Measurements from ENCODE around the gene S100Z.
"Not testable (repeated sequence)": the region's sequence is repeated elsewhere in the genome, so short reads cannot be mapped to it uniquely, and the experiment has no call there.

S100Z gene

DNA sequence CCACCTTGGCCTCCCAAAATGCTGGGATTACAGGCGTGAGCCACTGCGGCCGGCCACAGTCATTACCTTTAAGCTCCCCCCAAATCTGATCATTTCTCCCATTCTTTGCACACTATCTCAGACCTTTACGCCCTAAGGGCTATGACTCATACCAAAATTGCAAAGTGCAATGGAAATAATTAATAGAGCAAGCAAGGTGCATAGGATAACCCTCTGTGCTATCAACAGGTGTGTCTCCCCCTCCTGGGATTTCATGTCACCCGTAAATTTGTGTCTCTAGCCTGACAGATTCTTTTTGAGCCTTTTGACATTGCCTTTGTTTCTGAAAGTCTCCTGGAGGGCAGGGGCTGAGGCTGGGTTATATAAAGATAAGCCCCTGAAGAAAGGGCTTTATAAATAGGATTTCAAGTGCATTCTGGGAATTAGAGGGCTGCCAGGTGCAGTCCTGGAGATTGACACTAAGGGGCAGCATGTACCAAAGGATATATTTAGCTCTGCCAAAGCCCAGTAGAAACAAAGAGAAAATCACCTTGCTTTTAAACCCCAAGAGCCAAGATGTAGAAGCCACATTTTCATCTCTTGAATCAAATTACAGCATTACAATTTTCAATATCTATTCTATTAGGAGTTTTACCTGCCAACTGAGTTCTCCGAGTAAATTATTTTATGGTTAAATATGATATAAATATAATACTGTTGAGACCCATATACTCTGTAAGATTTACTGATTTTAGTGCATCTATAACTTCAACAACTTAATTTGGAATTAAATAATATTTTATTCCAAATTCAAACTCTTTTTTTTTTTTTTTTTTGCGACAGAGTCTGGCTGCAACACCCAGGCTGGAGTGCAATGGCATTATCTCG lies 18.2 kb downstream of the S100Z start:
- DNase-seq (ENCODE audit: low read depth in 1 of 2, low spot score in 1 of 2), result peak; percentile 24 to 35

DNA sequence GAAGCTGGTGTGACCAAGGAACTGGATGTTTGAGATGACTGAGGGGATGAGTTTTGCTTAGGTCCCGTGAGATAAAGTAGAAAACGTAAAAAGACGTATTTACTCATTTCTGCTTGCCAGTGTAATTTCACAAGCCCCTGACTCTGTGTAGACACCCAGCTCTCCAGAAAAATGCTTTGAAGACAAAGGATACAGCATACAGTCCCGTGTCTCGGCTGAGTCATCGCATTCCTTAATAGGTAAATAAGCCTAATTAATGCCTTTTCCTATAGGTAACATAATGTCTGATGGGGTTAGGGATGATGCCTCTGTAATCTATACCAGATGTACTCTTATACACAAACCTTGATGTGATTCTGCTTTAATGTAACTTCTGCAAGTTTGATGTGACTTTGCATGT lies 20.2 kb downstream of the S100Z start:
- DNase-seq (ENCODE audit: low read depth in 1 of 2, low spot score in 1 of 2), result no peak

DNA sequence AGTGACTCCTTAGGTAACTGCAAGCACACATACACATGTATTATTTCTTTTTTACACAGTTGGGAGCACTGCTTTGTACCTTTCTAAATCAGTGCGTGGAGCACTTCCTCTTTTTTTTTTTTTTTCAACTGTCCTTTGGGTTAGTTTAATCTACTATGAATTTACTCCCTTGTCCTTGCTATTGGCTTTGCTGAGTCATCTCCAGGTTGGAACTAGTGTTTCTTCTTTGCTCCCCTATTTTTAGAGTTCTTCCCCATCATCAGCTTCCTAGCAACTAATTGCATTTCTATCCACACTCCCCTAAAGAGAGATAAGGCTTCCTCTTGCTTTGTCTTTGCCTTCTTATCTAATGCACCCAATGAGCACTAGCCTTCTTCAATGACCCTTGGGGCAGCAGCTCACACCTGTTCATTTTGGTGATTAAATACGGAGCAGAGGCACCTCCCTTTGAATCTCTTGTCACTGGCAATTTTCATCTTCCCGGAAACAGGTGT lies 24.3 kb downstream of the S100Z start:
- DNase-seq (ENCODE audit: low read depth in 1 of 2, low spot score in 1 of 2), result no peak

DNA sequence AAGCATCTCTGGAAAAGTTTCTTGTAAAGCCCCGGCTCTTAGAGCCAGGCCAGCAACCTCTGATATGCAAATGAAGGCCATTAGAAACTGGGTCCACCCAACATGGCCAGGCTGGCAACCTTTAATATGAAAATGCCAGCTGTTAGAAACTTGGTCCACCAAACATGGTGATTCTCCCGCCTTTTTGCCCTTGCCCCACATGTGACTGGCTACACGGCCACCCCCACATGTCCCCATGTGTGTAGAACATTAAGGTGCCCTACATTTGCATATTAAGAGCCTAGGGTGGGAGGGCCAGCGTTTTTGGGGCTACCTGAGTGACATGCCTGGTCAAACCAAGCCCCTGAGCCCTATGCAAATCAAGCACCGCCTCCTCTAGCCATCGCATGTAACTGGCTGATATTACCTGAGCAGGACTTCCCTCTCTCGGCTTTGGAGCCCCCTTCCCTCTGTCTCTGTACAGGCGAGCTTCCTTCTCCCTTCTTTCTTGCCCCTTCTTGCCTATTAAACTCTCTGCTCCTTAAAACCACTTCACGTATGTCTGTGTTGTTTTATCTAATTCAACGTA lies 39.0 kb downstream of the S100Z start:
- no peak for DNase-seq (ENCODE audit: low read depth in 1 of 2, low spot score in 1 of 2)

DNA sequence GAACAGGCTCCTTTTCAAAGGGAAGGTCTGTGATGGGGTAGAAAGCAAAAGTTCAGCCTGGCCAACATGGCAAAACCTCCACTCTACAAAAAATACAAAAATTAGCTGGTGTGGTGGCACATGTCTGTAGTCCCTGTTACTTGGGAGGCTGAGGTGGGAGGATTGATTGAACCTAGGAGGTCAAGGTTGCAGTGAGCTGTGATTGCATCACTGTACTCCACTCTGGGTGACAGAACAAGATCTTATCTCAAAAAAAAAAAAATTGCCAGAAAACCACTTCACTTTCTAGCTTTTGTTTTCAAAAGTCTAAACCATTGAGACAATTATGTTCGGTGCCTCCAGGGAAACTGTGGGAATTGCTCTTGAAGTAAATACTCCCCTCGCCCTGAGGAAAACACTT lies 43.5 kb downstream of the S100Z start:
- no peak for DNase-seq (ENCODE audit: low read depth in 1 of 2, low spot score in 1 of 2)

DNA sequence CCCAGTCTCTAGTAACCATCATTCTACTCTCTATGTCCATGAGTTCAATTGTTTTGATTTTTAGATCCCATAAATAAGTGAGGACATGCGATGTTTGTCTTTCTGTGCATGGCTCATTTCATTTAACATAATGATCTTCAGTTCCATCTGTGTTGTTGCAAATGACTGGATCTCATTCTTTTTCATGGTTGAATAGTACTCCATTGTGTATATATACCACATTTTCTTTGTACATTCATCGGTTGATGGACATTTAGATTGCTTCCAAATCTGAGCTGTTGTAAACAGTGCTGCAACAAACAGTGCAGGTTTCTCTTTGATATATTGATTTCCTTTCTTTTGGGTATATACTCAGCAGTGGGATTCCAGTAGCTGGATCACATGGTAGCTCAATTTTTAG lies 46.4 kb downstream of the S100Z start:
- no peak for DNase-seq (ENCODE audit: low read depth in 1 of 2, low spot score in 1 of 2)

DNA sequence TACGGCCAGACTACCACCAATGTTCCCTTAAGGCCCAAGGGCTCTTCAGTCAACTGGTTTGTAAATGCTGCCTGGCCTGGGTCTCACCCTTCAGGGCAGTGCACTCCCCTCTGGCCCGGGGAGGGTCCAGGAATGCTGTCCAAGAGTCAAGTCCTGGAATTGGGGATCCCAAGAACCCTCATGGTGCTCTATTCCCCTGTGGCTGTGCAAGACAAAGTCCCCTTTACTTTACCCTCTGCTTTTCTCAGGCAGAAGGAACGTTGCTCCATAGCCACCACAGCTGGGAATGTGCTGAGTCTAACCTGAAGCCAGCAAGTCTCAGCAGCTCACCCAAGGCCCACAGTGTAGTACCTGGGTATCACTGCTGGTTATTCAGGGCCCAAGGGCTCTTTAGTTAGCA lies 51.7 kb downstream of the S100Z start:
- DNase-seq (ENCODE audit: low read depth in 1 of 2, low spot score in 1 of 2), result no peak

DNA sequence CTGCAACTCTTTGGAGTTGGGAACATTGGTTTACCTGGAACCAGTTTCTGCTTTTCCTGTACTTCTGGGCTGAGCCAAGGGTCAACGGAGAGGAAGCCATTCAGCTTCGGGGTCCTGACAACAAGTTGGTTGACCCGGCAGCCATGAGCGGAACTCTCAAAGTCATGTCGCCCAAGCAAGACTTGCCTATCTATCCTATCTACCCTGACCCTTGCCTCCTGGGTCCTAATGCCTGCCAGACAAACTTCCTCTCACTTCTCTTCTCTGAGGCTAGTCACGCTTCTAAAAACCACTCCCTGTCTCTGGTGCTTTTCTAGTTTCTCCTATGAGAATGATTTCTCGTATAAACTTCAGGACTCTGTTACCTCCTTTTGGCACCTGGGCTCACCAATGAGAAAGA lies 58.4 kb downstream of the S100Z start:
- DNase-seq (ENCODE audit: low read depth in 1 of 2, low spot score in 1 of 2), result no peak

DNA sequence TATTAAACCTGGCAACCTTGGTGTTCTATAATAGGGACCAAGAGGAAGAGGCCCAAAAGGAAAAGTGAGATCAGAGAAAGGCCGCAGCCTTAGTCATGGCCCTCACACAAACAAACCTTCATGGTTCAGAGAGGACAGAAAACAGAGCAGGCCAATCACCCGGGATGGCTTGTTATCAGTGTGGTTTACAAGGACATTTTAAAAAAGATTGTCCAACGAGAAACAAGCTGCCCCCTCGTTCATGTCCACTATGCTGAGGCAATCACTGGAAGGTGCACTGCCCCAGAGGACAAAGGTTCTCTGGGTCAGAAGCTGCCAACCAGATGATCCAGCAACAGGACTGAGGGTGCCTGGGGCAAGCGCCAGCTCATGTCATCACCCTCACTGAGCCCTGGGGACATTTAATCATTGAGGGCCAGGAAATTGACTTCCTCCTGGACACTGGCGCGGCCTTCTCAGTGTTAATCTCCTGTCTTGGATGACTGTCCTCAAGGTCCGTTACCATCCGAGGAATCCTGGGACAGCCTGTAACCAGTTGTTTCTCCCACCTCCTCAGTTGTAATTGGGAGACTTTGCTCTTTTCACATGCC lies 60.6 kb downstream of the S100Z start:
- not testable (repeated sequence) for DNase-seq (ENCODE audit: low read depth in 1 of 2, low spot score in 1 of 2)

DNA sequence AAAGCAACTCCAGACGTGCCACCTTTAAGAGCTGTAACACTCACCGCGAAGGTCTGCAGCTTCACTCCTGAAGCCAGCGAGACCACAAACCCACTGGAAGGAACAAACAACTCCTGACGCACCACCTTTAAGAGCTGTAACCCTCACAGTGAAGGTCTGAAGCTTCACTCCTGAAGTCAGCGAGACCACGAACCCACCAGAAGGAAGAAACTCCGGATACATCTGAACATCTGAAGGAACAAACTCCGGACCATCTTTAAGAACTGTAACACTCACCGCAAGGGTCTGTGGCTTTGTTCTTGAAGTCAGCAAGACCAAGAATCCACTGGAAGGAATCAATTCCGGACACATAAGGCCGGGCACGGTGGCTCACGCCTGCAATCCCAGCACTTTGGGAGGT lies 64.9 kb downstream of the S100Z start:
- DNase-seq (ENCODE audit: low read depth in 1 of 2, low spot score in 1 of 2), result not testable (repeated sequence)

DNA sequence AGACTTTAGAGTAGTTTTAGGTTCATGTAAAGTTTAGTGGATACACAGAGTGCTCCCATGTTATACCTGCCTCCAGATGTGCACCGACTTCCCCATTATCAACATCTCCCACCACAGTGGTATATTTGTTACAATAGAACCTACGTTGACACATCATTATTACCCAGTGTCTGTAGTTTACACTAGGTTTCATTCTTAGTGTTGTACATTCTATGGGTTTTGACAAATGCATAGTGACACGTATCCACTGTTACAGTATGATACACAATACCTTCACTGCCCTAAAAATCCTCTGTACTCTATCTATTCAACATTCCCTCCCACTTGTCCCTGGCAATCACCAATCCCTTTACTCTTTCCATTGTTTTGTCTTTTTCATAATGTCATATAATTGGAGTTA lies 68.7 kb downstream of the S100Z start:
- no peak for DNase-seq (ENCODE audit: low read depth in 1 of 2, low spot score in 1 of 2)

DNA sequence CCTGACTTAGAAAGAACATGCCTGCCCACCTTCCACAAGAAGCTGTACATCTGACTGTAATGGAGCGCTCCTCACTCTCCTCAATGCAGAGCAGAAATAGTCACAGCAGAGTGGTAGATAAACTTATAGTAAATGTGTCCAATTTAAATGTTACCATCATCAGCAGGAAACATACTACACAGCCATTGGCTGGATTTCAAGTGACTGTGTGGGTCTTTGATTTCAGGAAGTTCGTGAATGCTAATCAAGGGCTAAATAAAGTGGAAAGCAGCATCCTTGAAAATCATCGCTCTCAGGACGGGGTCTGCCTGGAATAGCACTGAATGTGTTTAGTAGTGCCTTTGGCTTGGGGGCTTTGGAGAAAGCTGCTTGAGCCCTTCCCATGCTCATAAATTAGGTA lies 70.7 kb downstream of the S100Z start:
- no peak for DNase-seq (ENCODE audit: low read depth in 1 of 2, low spot score in 1 of 2)

DNA sequence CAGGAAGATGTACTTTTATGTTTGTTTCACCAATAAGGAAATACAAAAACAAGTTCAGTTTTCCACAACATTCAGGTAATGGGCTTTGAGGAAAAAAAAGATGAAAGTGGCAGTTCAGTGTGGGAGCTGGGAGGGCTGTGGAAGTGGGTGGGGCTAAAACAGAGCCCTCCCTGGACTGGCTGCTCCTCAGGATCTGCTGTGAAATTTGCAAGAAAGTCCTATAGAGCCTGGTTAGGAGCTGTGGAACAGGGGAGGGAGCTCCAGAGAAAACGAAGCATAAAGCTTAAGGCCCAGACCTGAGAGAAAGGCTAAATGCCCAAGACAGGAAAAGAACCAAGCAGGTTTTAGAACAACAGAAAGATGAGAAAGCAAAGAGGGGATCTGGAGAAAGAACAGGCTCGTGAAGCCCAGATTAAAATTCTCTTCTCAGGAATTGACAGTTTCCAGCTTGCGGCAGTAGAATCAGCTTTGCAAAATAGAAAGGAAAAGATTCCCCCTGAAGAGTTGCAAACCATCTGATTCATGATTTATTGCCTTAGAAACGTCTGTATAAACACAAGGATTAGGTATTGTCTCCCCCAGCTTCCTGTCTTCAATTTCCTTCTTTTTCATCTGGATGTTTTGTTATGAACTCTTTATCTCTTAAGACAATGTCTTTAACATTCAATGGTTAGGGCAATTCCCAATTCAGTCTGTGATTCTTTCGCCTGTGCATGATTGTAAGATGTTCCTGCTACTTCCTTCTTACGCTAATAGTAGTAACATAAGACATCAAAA lies 76.7 kb downstream of the S100Z start:
- DNase-seq (ENCODE audit: low read depth in 1 of 2, low spot score in 1 of 2), result no peak

DNA sequence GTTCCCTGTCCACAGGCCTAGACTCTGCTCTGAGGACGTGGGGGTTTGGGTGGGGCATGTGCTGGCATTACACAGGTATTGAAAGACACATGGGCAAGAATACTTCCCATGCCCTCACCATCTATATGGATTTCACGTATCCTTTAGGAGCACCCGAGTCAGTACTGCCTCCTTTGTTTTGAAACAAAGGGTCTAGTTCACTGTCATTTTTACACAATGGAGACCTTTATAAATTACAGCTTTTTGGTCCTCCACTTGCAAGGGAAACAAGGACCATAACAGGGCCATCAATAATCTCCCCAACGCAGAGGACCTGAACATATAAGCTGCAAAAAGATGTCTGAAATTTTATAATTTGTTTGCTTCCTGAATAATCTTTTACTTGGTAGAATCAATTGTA lies 78.1 kb downstream of the S100Z start:
- no peak for DNase-seq (ENCODE audit: low read depth in 1 of 2, low spot score in 1 of 2)

DNA sequence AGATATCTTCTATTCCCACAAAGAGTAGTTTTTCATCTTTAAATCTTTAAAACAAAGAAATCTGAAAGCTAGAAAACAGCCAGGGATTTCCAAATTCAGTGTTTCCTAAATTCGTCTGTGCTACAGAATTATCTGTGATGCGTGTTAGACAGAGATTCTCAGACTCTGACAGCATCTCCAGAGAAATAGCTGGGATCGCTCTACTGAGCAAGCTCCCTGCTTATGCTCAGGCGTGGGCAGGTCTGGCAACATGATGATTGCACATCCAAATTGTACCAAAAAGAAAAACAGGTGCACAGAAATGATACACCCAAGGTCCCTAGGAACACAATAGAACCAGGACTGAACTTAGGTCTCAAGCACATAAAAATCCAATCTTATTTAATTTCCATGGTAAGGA lies 80.3 kb downstream of the S100Z start:
- no peak for DNase-seq (ENCODE audit: low read depth in 1 of 2, low spot score in 1 of 2)

DNA sequence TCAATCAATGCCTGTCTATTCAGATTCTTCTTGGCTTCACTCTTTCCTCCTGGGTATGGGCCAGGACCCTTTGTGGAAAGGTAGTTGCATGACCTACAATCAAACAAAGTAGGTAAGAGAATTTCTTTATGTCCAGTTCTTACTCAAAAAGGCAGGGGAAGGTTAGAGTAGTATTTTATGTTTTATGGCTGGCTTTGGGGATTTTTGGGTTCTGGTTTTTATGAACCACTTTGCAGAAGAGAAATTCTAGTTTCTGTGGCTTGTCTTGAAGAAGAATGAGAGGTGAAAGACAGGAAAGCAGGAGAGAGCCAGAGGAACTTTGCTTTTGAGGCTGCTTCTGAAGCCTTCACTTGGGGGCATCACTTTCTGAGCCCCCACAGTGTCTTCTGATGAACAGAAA lies 88.4 kb downstream of the S100Z start:
- DNase-seq (ENCODE audit: low read depth in 1 of 2, low spot score in 1 of 2), result no peak

DNA sequence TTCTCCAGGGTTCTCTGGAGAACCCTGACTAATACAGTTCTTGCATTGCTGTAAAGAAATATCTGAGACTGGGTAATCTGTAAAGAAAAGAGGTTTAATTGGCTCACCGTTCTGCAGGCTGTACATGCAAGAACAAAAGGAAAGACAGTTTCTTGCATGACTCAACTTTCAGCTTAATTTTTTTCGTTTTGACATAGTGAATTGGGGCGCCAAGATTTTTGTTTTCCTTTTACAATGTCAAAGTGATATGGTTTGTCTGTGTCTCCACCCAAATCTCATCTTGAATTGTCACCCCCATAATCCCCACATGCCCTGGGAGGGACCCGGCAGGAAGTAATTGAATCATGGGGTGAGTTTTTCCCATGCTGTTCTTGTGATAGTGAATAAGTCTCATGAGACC lies 91.2 kb downstream of the S100Z start:
- no peak for DNase-seq (ENCODE audit: low read depth in 1 of 2, low spot score in 1 of 2)

DNA sequence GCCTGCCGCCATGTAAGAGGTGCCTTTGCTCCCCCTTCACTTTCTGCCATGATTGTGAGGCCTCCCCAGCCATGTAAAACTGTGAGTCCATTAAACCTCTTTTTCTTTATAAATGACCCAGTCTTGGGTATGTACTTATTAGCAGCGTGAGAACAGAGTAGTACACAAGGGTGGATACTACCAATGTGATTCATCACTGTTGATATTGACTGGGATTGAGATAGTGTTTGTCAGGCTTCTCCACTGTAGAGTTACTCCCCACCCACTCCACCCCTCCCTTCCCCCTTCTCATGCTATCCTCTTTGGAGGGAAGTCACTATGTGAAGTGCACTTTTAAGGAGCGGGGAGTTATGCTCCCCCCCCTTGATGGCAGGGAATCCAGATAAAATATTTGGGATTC lies 91.6 kb downstream of the S100Z start:
- DNase-seq (ENCODE audit: low read depth in 1 of 2, low spot score in 1 of 2), result no peak

DNA sequence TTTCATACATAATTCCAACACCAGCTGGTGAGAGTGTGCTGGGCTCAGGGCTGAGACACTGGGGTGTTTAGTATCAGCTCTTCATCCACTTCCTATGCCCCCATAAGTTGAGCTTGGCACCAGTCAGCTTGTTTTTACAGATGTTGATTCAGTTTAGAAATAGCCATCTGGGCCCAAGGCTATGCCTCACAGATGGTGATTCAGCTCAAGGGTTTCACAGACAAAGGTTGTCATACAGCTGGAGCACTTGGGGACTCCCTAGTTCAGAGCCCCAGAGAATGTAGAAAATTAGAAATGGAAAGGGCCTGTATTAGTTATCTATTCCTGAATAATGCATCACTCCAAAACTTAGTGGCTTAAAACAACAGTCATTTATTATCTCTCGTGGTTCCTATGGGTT lies 92.8 kb downstream of the S100Z start:
- DNase-seq (ENCODE audit: low read depth in 1 of 2, low spot score in 1 of 2), result no peak

DNA sequence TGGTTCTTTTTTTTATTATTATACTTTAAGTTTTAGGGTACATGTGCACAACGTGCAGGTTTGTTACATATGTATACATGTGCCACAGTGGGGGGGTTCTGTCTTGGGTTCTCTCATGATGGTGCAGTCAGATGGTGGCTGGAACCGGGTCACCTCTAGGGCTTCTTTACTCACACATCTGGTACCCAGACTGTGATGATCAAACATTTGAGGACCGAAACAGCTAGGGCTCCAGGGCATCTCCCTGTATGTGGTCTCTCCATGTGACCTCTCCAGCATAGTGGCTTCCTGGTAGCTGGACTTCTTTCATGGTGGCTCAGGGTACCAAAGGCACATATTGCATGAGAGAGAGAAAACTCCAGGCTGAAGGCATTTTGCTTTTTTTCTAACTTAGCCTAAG lies 93.2 kb downstream of the S100Z start:
- DNase-seq (ENCODE audit: low read depth in 1 of 2, low spot score in 1 of 2), result no peak

DNA sequence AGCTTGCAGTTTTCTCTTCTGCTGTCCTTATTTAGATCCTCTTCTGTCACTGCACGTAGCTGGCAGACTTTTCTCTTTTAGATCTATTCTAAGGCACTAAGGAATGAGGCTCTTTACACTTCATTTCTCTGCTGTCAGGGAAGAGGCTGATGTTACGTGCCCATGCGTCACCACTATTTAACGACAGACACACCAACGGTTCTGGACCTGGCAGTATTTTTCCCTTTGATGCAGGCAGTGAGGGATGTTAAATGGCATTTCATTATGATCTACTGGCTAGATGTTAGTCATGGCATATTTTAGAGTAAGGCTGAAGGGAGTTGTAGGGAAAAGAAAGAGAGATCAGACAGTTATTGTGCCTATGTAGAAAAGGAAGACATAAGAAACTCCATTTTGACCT lies 94.8 kb downstream of the S100Z start:
- DNase-seq (ENCODE audit: low read depth in 1 of 2, low spot score in 1 of 2), result no peak

DNA sequence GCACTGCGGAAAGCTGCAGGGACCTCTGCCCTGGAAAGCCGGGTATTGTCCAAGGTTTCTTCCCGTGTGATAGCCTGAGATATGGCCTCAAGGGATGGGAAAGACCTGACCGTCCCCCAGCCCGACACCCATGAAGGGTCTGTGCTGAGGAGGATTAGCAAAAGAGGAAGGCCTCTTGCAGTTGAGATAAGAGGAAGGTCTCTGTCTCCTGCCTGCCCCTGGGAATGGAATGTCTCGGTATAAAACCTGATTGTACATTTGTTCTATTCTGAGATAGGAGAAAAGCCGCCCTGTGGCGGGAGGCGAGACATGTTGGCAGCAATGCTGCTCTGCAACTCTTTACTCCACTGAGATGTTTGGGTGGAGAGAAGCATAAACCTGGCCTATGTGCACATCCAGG lies 95.4 kb downstream of the S100Z start:
- DNase-seq (ENCODE audit: low read depth in 1 of 2, low spot score in 1 of 2), result not testable (repeated sequence)
